ENCODE data around the gene MRPS23.

Gene MRPS23

GRCh38 chr17:57834146-57834741, 15.6 kb downstream of the MRPS23 start:
- no peak for DNase-seq

- peak; percentile 30 to 66 (median 49) for DNase-seq
Observed at GRCh38 chr17:57833179-57833939, 16.5 kb downstream of the MRPS23 start.

- DNase-seq: no peak
Observed at GRCh38 chr17:57832314-57833178, 17.3 kb downstream of the MRPS23 start.

- DNase-seq: no peak
Observed at GRCh38 chr17:57830880-57831279, 19.0 kb downstream of the MRPS23 start.

GRCh38 chr17:57823469-57824401, 26.1 kb downstream of the MRPS23 start:
- DNase-seq: no peak

- DNase-seq: no peak
Observed at GRCh38 chr17:57819867-57820266, 30.0 kb downstream of the MRPS23 start.

GRCh38 chr17:57819285-57819684, 30.6 kb downstream of the MRPS23 start:
- no peak for DNase-seq

- no peak for DNase-seq
Observed at GRCh38 chr17:57818066-57818465, 31.8 kb downstream of the MRPS23 start.

GRCh38 chr17:57817299-57817698, 32.5 kb downstream of the MRPS23 start:
- no peak for DNase-seq

GRCh38 chr17:57814421-57814820, 35.4 kb downstream of the MRPS23 start:
- no peak for DNase-seq

GRCh38 chr17:57811638-57812280, 38.1 kb downstream of the MRPS23 start:
- DNase-seq: no peak

- no peak for DNase-seq
Observed at GRCh38 chr17:57810721-57811637, 38.9 kb downstream of the MRPS23 start.

GRCh38 chr17:57809879-57810278, 40.0 kb downstream of the MRPS23 start:
- DNase-seq: no peak

- DNase-seq: no peak
Observed at GRCh38 chr17:57808882-57809281, 41.0 kb downstream of the MRPS23 start.

GRCh38 chr17:57806167-57806830, 43.5 kb downstream of the MRPS23 start:
- no peak for DNase-seq

GRCh38 chr17:57803021-57803420, 46.8 kb downstream of the MRPS23 start:
- no peak for DNase-seq

GRCh38 chr17:57801044-57801711, 48.7 kb downstream of the MRPS23 start:
- DNase-seq: no peak

- no peak for DNase-seq
Observed at GRCh38 chr17:57794841-57795240, 55.0 kb downstream of the MRPS23 start.

GRCh38 chr17:57788725-57789124, 61.1 kb downstream of the MRPS23 start:
- no peak for DNase-seq

- no peak for DNase-seq
Observed at GRCh38 chr17:57785022-57785421, 64.8 kb downstream of the MRPS23 start.
